SH-SY5Y (cell line): ENCODE data around the gene CDK6.

Experiments
- GATA2 ChIP-seq: IDR thresholded peaks from 2 replicates; pipeline ENCODE4 v1.6.1; 2011; ENCODE audit warnings: mild to moderate bottlenecking, low read depth, low read length
- GATA3 ChIP-seq: IDR thresholded peaks from 2 replicates; pipeline ENCODE4 v1.6.1; 2011; ENCODE audit warnings: low read depth, mild to moderate bottlenecking, low read length, moderate library complexity

- TF ChIP-seq GATA2: no peak
- no peak for TF ChIP-seq GATA3
Observed at GRCh38 chr7:92634205-92634604, 202.2 kb downstream of the CDK6 start.
